GM12878 (cell line): Measurements from ENCODE around the gene COL4A2. TPM values are rescaled to one million over a fixed set of nuclear protein-coding genes. Genes with fewer than 3 reads are reported as not detected.

Source experiments
- ATAC-seq: fragments of 200-7000 bp; cut with Tn5 transposase; 3 replicates; pipeline ENCODE4 v1.9.1; 2020; ENCODE audit warnings: mild to moderate bottlenecking, moderate library complexity
- Bru-seq: library from RNA; stranded (reverse); fragments of 400-500 nt; gene quantifications from one replicate; lab custom pipeline; 2021; lab: Mats Ljungman, UMichigan
- BruChase-seq, 2 experiments: library from RNA; stranded (reverse); fragments of 400-500 nt; gene quantifications; one replicate each; lab custom pipeline; 2021; lab: Mats Ljungman, UMichigan
- BruUV-seq: library from RNA; stranded (reverse); fragments of 400-500 nt; replicated peaks from 2 replicates; lab custom pipeline; 2021; lab: Mats Ljungman, UMichigan
- CTCF ChIA-PET: fragments of 300-600 bp; sonication (Branson Sonifier 250); formaldehyde crosslinking; extraction: SDS; loops from one replicate; lab custom pipeline; 2021; ENCODE audit warnings: inconsistent platforms; lab: Yijun Ruan, JAX
- POLR2A ChIA-PET: fragments of 350-600 bp; formaldehyde crosslinking; extraction: SDS; loops from one replicate; lab custom pipeline; 2021; ENCODE audit warnings: inconsistent platforms; lab: Charles Lee
- RAD21 ChIA-PET: fragments of 300-600 bp; sonication (Branson Sonifier 250); formaldehyde crosslinking; loops from one replicate; lab custom pipeline; 2023; ENCODE audit warnings: antibody characterized with exemption; ENCODE audit not compliant: unreplicated experiment; lab: Charles Lee
- SMC1A ChIA-PET: fragments of 300-600 bp; sonication (Branson Sonifier 250); formaldehyde crosslinking; loops from one replicate; lab custom pipeline; 2023; ENCODE audit not compliant: unreplicated experiment, uncharacterized antibody; lab: Charles Lee
- DNase-seq: peaks from one replicate; pipeline ENCODE4 v3.0.0-alpha.2; 2011; ENCODE audit warnings: low read depth, low spot score
- FAIRE-seq: peaks from 3 replicates; lab custom pipeline; 2011; peaks lifted over from hg19 to GRCh38; lab: Jason Lieb, UNC
- H2AFZ ChIP-seq: 2 replicates; pipeline ENCODE4 v1.6.0; 2011; ENCODE audit warnings: low read depth, low read length, control low read depth; ENCODE audit not compliant: control insufficient read depth
- H3K27ac ChIP-seq: 2 replicates; pipeline ENCODE4 v1.5.1; 2011; ENCODE audit warnings: control low read depth; ENCODE audit not compliant: control insufficient read depth, insufficient read depth
- H3K27me3 ChIP-seq, 2 experiments: replicated peaks in 1 of 2; 2 replicates each; pipeline versions ENCODE4 v1.6.0 to v1.6.1; 2011; ENCODE audit warnings: low read length in 1 of 2; ENCODE audit not compliant: control insufficient read depth in 2 of 2, insufficient read depth in 2 of 2
- H3K36me3 ChIP-seq, 2 experiments: 2 replicates each; pipeline ENCODE4 v1.5.1; 2011; ENCODE audit warnings: low read length in 1 of 2; ENCODE audit not compliant: control insufficient read depth in 2 of 2, insufficient read depth in 2 of 2
- H3K4me1 ChIP-seq: 2 replicates; pipeline ENCODE4 v1.6.1; 2011; ENCODE audit warnings: mild to moderate bottlenecking, low read length, moderate library complexity, mixed read lengths; ENCODE audit not compliant: control insufficient read depth, insufficient read depth
- H3K4me2 ChIP-seq: 2 replicates; pipeline ENCODE4 v1.6.0; 2011; ENCODE audit warnings: control low read depth; ENCODE audit not compliant: control insufficient read depth, insufficient read depth
- H3K4me3 ChIP-seq: fragments of 200-600 bp; sonication (generic); 2 replicates; pipeline ENCODE4 v1.5.1; 2016
- H3K79me2 ChIP-seq: 2 replicates; pipeline ENCODE4 v1.6.0; 2011; ENCODE audit warnings: low read length; ENCODE audit not compliant: control insufficient read depth, insufficient read depth
- H3K9ac ChIP-seq: 2 replicates; pipeline ENCODE4 v1.8.0; 2011; ENCODE audit warnings: low read length, control low read depth, mixed read lengths; ENCODE audit not compliant: control insufficient read depth, insufficient read depth
- H3K9me3 ChIP-seq: replicated peaks from 3 replicates; pipeline ENCODE4 v1.5.1; 2011; ENCODE audit warnings: mild to moderate bottlenecking, low read length; ENCODE audit not compliant: control insufficient read depth, insufficient read depth
- H4K20me1 ChIP-seq: 2 replicates; pipeline ENCODE4 v1.6.0; 2011; ENCODE audit not compliant: control insufficient read depth, insufficient read depth
- E2F4 ChIP-seq: IDR thresholded peaks from 2 replicates; pipeline ENCODE4 v1.6.1; 2012; ENCODE audit warnings: low read depth, low read length, improper control_type of control experiment
- PBX3 ChIP-seq: IDR thresholded peaks from 2 replicates; pipeline ENCODE4 v1.6.1; 2011; ENCODE audit warnings: mild to moderate bottlenecking, low read depth, low read length, moderate library complexity; ENCODE audit not compliant: insufficient replicate concordance
- SIX5 ChIP-seq: IDR thresholded peaks from 2 replicates; pipeline ENCODE4 v1.6.1; 2011; ENCODE audit warnings: mild to moderate bottlenecking, low read depth, low read length, moderate library complexity; ENCODE audit not compliant: severe bottlenecking
- YBX1 ChIP-seq: fragments of 450-650 bp; IDR thresholded peaks from 2 replicates; pipeline ENCODE4 v1.6.1; 2016; ENCODE audit warnings: antibody characterized with exemption
- ZNF592 ChIP-seq: fragments of 450-650 bp; IDR thresholded peaks from 2 replicates; pipeline ENCODE4 v1.6.1; 2017; ENCODE audit warnings: mild to moderate bottlenecking, moderate library complexity
- WGBS: methylation state at CpG from one replicate; pipeline ENCODE4 v1.1.6; 2016; ENCODE audit warnings: low lambda C conversion rate; ENCODE audit not compliant: insufficient replicate concordance, insufficient coverage; ENCODE audit errors: missing lambda C conversion rate; 5-methylcytosine and 5-hydroxymethylcytosine counted together
- in situ Hi-C: fragments of 300-500 bp; cut with MboI; formaldehyde crosslinking; loops from 9 replicates; pipeline ENCODE4 v1.14.3; 2018; ENCODE audit warnings: mixed read lengths
- intact Hi-C: fragments of 100-400 bp; cut with micrococcal nuclease; formaldehyde crosslinking; loops from one replicate; pipeline ENCODE4 v1.14.2; 2022; ENCODE audit not compliant: unreplicated experiment
- long read RNA-seq, 2 experiments: library from polyadenylated mRNA; unstranded; transcript quantifications; one replicate each; pipeline ENCODE4 v2.0.0, GENCODE V29; 2019 to 2020
- polyA minus RNA-seq, 3 experiments: library from RNA; depleted of rRNA, polyadenylated mRNA; stranded (reverse); fragments of >200 nt; gene quantifications; 2 replicates each; pipeline ENCODE4 v1.2.3, GENCODE V29; 2011
- polyA plus RNA-seq, 11 experiments: library from polyadenylated mRNA; depleted of rRNA in 4 of 11; unstranded in 6 of 11; stranded (reverse) in 5 of 11; fragments of >200 nt; fragmentation: Nextera tagmentation in 4 of 11; fragmentation: Illumina TruSeq in 1 of 11; extraction: Ambion mirVana in 4 of 11; extraction: Trizol in 1 of 11; gene quantifications; 1 replicate in 1 of 11; 2 replicates in 10 of 11; pipeline versions ENCODE4 v1.2.1 to v1.2.3, GENCODE V29; 2011 to 2016; ENCODE audit warnings: inconsistent platforms in 2 of 11, missing spikeins in 2 of 11, low read depth in 1 of 11
- total RNA-seq, 4 experiments: library from RNA; depleted of rRNA in 3 of 4; stranded (reverse); fragments of >200 nt in 3 of 4; fragmentation: Illumina TruSeq in 1 of 4; extraction: Trizol in 1 of 4; gene quantifications; 2 replicates each; pipeline versions ENCODE4 v1.2.1 to v1.2.3, GENCODE V29; 2013 to 2021

Gene COL4A2
- 1.3 TPM in 2 replicates for total RNA-seq (2013; cell fraction: nucleolus; rRNA removed)
- total RNA-seq (2014; rRNA removed) (0.11 and 0.96 TPM in 2 replicates), total RNA-seq (2014; rRNA removed; fragmentation: Illumina TruSeq; extraction: Trizol) (0.14 and 0.18 TPM in 2 replicates), total RNA-seq (2021) (0.80 and 1.6 TPM in 2 replicates), polyA plus RNA-seq (2011; rRNA removed) (0.16 and 0.20 TPM in 2 replicates), polyA plus RNA-seq (2014; fragmentation: Illumina TruSeq; extraction: Trizol) (0.41 TPM in 1 of 2 replicates, not detected in the other), polyA plus RNA-seq (2014; fragmentation: Nextera tagmentation; extraction: Ambion mirVana) (not detected), polyA plus RNA-seq (2014; rRNA removed) (0.27 TPM in 1 of 2 replicates, not detected in the other), polyA plus RNA-seq (2016; fragmentation: Nextera tagmentation; extraction: Ambion mirVana) (1 to 10 TPM in 1 of 2 experiments, under 1 TPM in 1; 0.62 to 1.1 TPM), polyA minus RNA-seq (2011; rRNA and poly(A)+ RNA removed) (0.31 and 0.37 TPM in 2 replicates), Bru-seq, nascent RNA (percentile 13 among the genes with signal in this experiment), BruChase-seq, experiment 1, labeled RNA remaining after a 6-hour chase (percentile 11 among the genes with signal in this experiment), BruChase-seq, experiment 2, labeled RNA remaining after a 2-hour chase (percentile 8 among the genes with signal in this experiment)
- not detected for polyA plus RNA-seq (2011; ENCODE audit: low read depth)
- polyA plus RNA-seq (2011; cell fraction: cytosol; rRNA removed): 0.18 and 0.40 TPM in 2 replicates
- 1.1 and 1.4 TPM in 2 replicates for polyA plus RNA-seq (2011; cell fraction: nucleus; rRNA removed)
- 0.28 and 0.39 TPM in 2 replicates for polyA plus RNA-seq (2012)
- not detected in 2 replicates for polyA minus RNA-seq (2011; cell fraction: cytosol; rRNA and poly(A)+ RNA removed)
- polyA minus RNA-seq (2011; cell fraction: nucleus; rRNA and poly(A)+ RNA removed): 0.36 and 1.1 TPM in 2 replicates
- long read RNA-seq, experiment 1: 0 reads
- long read RNA-seq, experiment 2, partial matches to known transcripts: 0 of 1 reads
- long read RNA-seq, experiment 2, other reads (novel, unspliced or antisense): 1 of 1 reads

- no peak within 1 kb of the TSS for H3K4me2 ChIP-seq
- no peaks in the 10 kb centered on the region for H3K79me2 ChIP-seq
- ATAC-seq: no peak
- H3K36me3 ChIP-seq: no peaks in the 10 kb centered on the region
- FAIRE-seq: no peak
- ChIA-PET SMC1A (interaction anchor here (1.4 kb wide), 1 partner anchor 11 kb away, joined by 3 read pairs; no protein-coding TSS in a partner anchor), CTCF (no interaction called here), RAD21 (no interaction called here), POLR2A (no interaction called here)
- BruUV-seq: no TSS peak
- TF ChIP-seq YBX1 (no peak), ZNF592 (no peak), PBX3 (no peak), E2F4 (no peak), SIX5 (no peak)
- in situ Hi-C loops: no loop called here
- no peak within 1 kb of the TSS for H3K4me3 ChIP-seq
- H4K20me1 ChIP-seq: no peaks in the 10 kb centered on the region; the same call in 1 of the 2 replicates
- H3K9me3 ChIP-seq: no peaks in the 10 kb centered on the region; the same call in 2 of the 3 replicates
- no peak within 1 kb of the TSS for H3K9ac ChIP-seq
- peaks cover 21 to 25% of the 10 kb centered on the region in 2 experiments for H3K27me3 ChIP-seq
- intact Hi-C loops: no loop called here
- DNase-seq: no peak
- H3K27ac ChIP-seq: no peak within 1 kb of the TSS
- no peaks in the 10 kb centered on the region for H3K4me1 ChIP-seq
- 37% methylated on average over 36 of the region's 96 CpGs for WGBS
- no peak within 1 kb of the TSS for H2AFZ ChIP-seq
Measured at GRCh38 chr13:110306960-110307766, at the start of gene COL4A2, which contains the start of gene COL4A1. COL4A2 (plus strand) TSS chr13:110307284; CDS start chr13:110307904, 620 bp downstream. COL4A1 (minus strand) TSS chr13:110307157; CDS start chr13:110307027, 130 bp downstream.
